ENCODE results near the gene FCHSD2. TPM values are rescaled to one million over a fixed set of nuclear protein-coding genes. Genes with fewer than 3 reads are reported as not detected.

FCHSD2 gene
- total and polyA plus RNA-seq, 2 donors (not counting 1 experiment from before 2014, with no cell fraction given): 113 to 189 TPM

GRCh38 chr11:72950685-72951084, 191.4 kb downstream of the FCHSD2 start:
- Histone ChIP-seq H3K9ac (ENCODE audit: low read length) (no peak overlapping the region), H3K9me3 (ENCODE audit: control extremely low read depth in 1 of 3, control insufficient read depth in 2 of 3, insufficient read depth in 1 of 3, low read length in 2 of 3) (peaks cover 0 to 3% (median 0%) of the 10 kb centered on the region in 3 donors), H3K79me2 (ENCODE audit: control insufficient read depth, insufficient read depth, low read length) (peaks cover 95% of the 10 kb centered on the region), H3K27me3 (replicated peaks in 1 of 4; ENCODE audit: control extremely low read depth in 1 of 4, control insufficient read depth in 3 of 4, insufficient read depth in 4 of 4, low read length in 3 of 4) (no peaks in the 10 kb centered on the region), H3K27ac (ENCODE audit: low read length in 2 of 2) (peak overlapping the region; percentile 64 to 82), H3K4me1 (ENCODE audit: control insufficient read depth in 2 of 2, insufficient read depth in 2 of 2, low read length in 2 of 2) (peaks cover 49 to 55% of the 10 kb centered on the region in 2 donors), H3K4me3 (ENCODE audit: control extremely low read depth in 1 of 5, extremely low read depth in 1 of 5, insufficient read depth in 1 of 5, low read depth in 2 of 5, low read length in 4 of 5) (no peak overlapping the region), H2AFZ (ENCODE audit: insufficient read depth, low read depth, low read length, poor library complexity, severe bottlenecking) (no peak overlapping the region), H3K36me3 (replicated peaks in 1 of 2; ENCODE audit: control extremely low read depth in 1 of 2, control insufficient read depth in 1 of 2, extremely low read depth in 1 of 2, insufficient read depth in 2 of 2, low read length in 1 of 2) (peaks cover 7 to 17% of the 10 kb centered on the region in 2 experiments), H3K4me2 (replicated peaks; ENCODE audit: low read depth, low read length, poor library complexity, severe bottlenecking) (no peak overlapping the region), H4K20me1 (ENCODE audit: control insufficient read depth, insufficient read depth, low read length, poor library complexity, severe bottlenecking) (no peaks in the 10 kb centered on the region)
- peak overlapping the region; percentile 39 for H3K4me3 Mint-ChIP-seq
- no peaks in the 10 kb centered on the region for H3K27me3 Mint-ChIP-seq
- H3K4me1 Mint-ChIP-seq: peaks cover 62% of the 10 kb centered on the region
- CTCF ChIA-PET: interaction anchor here (0.9 to 1.1 kb wide), 2 partner anchors 193 to 234 kb away, joined by 3 to 5 read pairs; no protein-coding TSS in a partner anchor
- no peak for DNase-seq
- intact Hi-C loops (cut with micrococcal nuclease): no loop called here
- peak overlapping the region; percentile 76 for H3K27ac Mint-ChIP-seq
- no peak for TF ChIP-seq EZH2 (IDR thresholded peaks at IDR 0.05; ENCODE audit: borderline replicate concordance, insufficient read depth, low read depth, low read length, poor library complexity, severe bottlenecking)
- no peak for TF ChIP-seq CTCF (IDR thresholded peaks at IDR 0.05)
- H3K9me3 Mint-ChIP-seq (ENCODE audit: insufficient read depth): peaks cover 4% of the 10 kb centered on the region
- no peak for ATAC-seq (ENCODE audit: low read depth)
- 100% methylated on average over 2 of the region's 3 CpGs for WGBS (ENCODE audit: insufficient coverage)
- POLR2A ChIA-PET: no interaction called here

- ChIA-PET CTCF (no interaction called here), POLR2A (no interaction called here)
- Histone ChIP-seq H2AFZ (ENCODE audit: insufficient read depth, low read depth, low read length, poor library complexity, severe bottlenecking) (no peak overlapping the region), H3K27ac (ENCODE audit: low read length in 2 of 2) (peak overlapping the region in 1 of 2 donors; percentile 18), H3K27me3 (replicated peaks in 1 of 4; ENCODE audit: control extremely low read depth in 1 of 4, control insufficient read depth in 3 of 4, insufficient read depth in 4 of 4, low read length in 3 of 4) (no peaks in the 10 kb centered on the region), H3K4me3 (ENCODE audit: control extremely low read depth in 1 of 5, extremely low read depth in 1 of 5, insufficient read depth in 1 of 5, low read depth in 2 of 5, low read length in 4 of 5) (no peak overlapping the region), H3K9ac (ENCODE audit: low read length) (no peak overlapping the region), H3K4me1 (ENCODE audit: control insufficient read depth in 2 of 2, insufficient read depth in 2 of 2, low read length in 2 of 2) (peaks cover 16 to 21% of the 10 kb centered on the region in 2 donors), H3K36me3 (replicated peaks in 1 of 2; ENCODE audit: control extremely low read depth in 1 of 2, control insufficient read depth in 1 of 2, extremely low read depth in 1 of 2, insufficient read depth in 2 of 2, low read length in 1 of 2) (peaks cover 9 to 16% of the 10 kb centered on the region in 2 experiments), H4K20me1 (ENCODE audit: control insufficient read depth, insufficient read depth, low read length, poor library complexity, severe bottlenecking) (no peaks in the 10 kb centered on the region), H3K79me2 (ENCODE audit: control insufficient read depth, insufficient read depth, low read length) (peaks cover 73% of the 10 kb centered on the region), H3K9me3 (ENCODE audit: control extremely low read depth in 1 of 3, control insufficient read depth in 2 of 3, insufficient read depth in 1 of 3, low read length in 2 of 3) (peaks cover 0 to 3% (median 0%) of the 10 kb centered on the region in 3 donors), H3K4me2 (replicated peaks; ENCODE audit: low read depth, low read length, poor library complexity, severe bottlenecking) (no peak overlapping the region)
- Mint-ChIP-seq H3K9me3 (ENCODE audit: insufficient read depth) (peaks cover 4% of the 10 kb centered on the region), H3K4me3 (no peak overlapping the region), H3K27me3 (no peaks in the 10 kb centered on the region), H3K27ac (peak overlapping the region; percentile 5), H3K4me1 (peaks cover 51% of the 10 kb centered on the region)
- no peak for DNase-seq
- no peak for ATAC-seq (ENCODE audit: low read depth)
- no peak for TF ChIP-seq CTCF (IDR thresholded peaks at IDR 0.05)
- TF ChIP-seq EZH2 (IDR thresholded peaks at IDR 0.05; ENCODE audit: borderline replicate concordance, insufficient read depth, low read depth, low read length, poor library complexity, severe bottlenecking): no peak
- intact Hi-C loops (cut with micrococcal nuclease): no loop called here
- no CpG with 5 or more reads among the region's 1 CpG for WGBS (ENCODE audit: insufficient coverage)
Observed at GRCh38 chr11:72947229-72947628, 194.9 kb downstream of the FCHSD2 start.

Measured in B cell (primary cell).